Endodermal cell (in vitro differentiated cells): ENCODE measurements around the gene UGP2. TPM values are rescaled to one million over a fixed set of nuclear protein-coding genes. Genes with fewer than 3 reads are reported as not detected.

Source experiments
- DNase-seq: peaks from one replicate; pipeline ENCODE4 v3.0.0-alpha.2; 2017
- H3K27ac ChIP-seq: 2 replicates; pipeline ENCODE4 v1.5.1; 2013; ENCODE audit warnings: mild to moderate bottlenecking, low read depth, low read length, moderate library complexity
- H3K27me3 ChIP-seq: 2 replicates; pipeline ENCODE4 v1.6.1; 2013; ENCODE audit warnings: mild to moderate bottlenecking, low read length, moderate library complexity; ENCODE audit not compliant: insufficient read depth, control insufficient read depth, poor library complexity, severe bottlenecking
- H3K36me3 ChIP-seq: 2 replicates; pipeline ENCODE4 v1.7.0; 2013; ENCODE audit warnings: mild to moderate bottlenecking, low read length, moderate library complexity; ENCODE audit not compliant: control insufficient read depth, insufficient read depth
- H3K4me1 ChIP-seq: one replicate; pipeline ENCODE4 v1.7.0; 2013; ENCODE audit warnings: low read length; ENCODE audit not compliant: control insufficient read depth, insufficient read depth
- H3K4me3 ChIP-seq: 2 replicates; pipeline ENCODE4 v1.5.1; 2013; ENCODE audit warnings: mild to moderate bottlenecking, low read length, moderate library complexity
- H3K9ac ChIP-seq: 2 replicates; pipeline ENCODE4 v1.6.1; 2013; ENCODE audit warnings: mild to moderate bottlenecking, low read length, moderate library complexity; ENCODE audit not compliant: poor library complexity, severe bottlenecking; ENCODE audit errors: extremely low read depth
- H3K9me3 ChIP-seq: 2 replicates; pipeline ENCODE4 v1.6.1; 2013; ENCODE audit warnings: mild to moderate bottlenecking, low read length, moderate library complexity; ENCODE audit not compliant: control insufficient read depth
- H3K27ac Mint-ChIP-seq: 2 replicates; pipeline ENCODE4 v1.8.0; 2020; ENCODE audit warnings: mixed read lengths
- H3K27me3 Mint-ChIP-seq: 2 replicates; pipeline ENCODE4 v1.8.0; 2021; ENCODE audit warnings: mild to moderate bottlenecking, mixed read lengths; ENCODE audit not compliant: insufficient read depth
- H3K36me3 Mint-ChIP-seq: 2 replicates; pipeline ENCODE4 v1.8.0; 2020; ENCODE audit warnings: low read depth, mixed read lengths
- H3K4me1 Mint-ChIP-seq: 2 replicates; pipeline ENCODE4 v1.8.0; 2020; ENCODE audit warnings: mixed read lengths
- H3K4me3 Mint-ChIP-seq: 2 replicates; pipeline ENCODE4 v1.8.0; 2020; ENCODE audit warnings: mild to moderate bottlenecking, moderate library complexity, mixed read lengths
- H3K9me3 Mint-ChIP-seq: 2 replicates; pipeline ENCODE4 v1.8.0; 2020; ENCODE audit warnings: mild to moderate bottlenecking, mixed read lengths
- CTCF ChIP-seq: fragments of 200-600 bp; sonication (generic); conservative IDR thresholded peaks from 2 replicates; pipeline ENCODE4 v1.5.0; 2021; ENCODE audit warnings: antibody characterized with exemption, mild to moderate bottlenecking
- WGBS, 2 experiments: methylation state at CpG; one replicate each; pipeline versions ENCODE4 v1.1.5 to v1.1.7; 2013; ENCODE audit warnings: missing lambda C conversion rate in 2 of 2, mixed read lengths in 1 of 2; ENCODE audit not compliant: insufficient coverage in 1 of 2, insufficient read length in 1 of 2; 5-methylcytosine and 5-hydroxymethylcytosine counted together
- total RNA-seq, 2 donors: library from RNA; stranded (reverse); fragmentation: NEBNext Ultra II Directional in 1 of 2; extraction: Animal tissue kit (Norgen Biotek cat#: 25700) in 1 of 2; gene quantifications; 2 replicates in 1 of 2; 3 replicates in 1 of 2; pipeline ENCODE4 v1.2.1, GENCODE V29; 2021

Gene UGP2
- total RNA-seq, 2 donors from 2014 or later: 104 to 136 TPM

DNA sequence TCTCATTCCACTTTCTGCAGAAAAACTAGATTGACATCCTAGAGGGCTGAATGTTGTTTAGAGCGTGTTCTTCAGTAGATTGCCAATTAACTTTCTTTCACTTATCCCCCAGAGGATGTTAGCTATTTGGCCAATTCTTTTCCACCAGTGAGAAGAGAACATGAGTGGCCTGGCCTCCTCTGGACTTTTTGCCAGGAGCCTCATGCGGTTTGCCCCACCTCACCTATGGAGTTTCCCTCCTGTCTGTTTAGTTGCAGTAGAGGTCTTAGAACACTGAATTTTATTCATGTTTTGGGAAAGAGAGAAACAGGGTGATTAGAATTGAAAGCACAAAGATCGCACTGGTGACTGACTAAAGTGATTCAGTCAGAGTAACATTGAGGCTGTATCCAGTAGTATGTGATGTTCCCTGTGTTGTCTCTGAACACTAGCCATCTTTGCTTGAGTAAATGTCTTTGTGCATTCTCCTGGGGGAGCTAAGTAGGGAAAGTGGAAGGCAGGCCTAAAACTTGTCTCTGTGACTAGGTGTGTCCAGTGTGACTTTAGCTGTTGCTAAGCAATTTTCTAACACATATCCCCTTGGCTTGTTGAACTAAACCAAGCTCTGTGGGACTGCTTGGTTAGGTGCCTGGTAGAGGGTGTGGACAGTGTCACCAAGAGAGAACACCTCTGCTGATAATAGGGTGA lies 34.0 kb downstream of the UGP2 start:
- Mint-ChIP-seq H3K4me3 (no peak overlapping the region), H3K27ac (no peak overlapping the region), H3K27me3 (no peaks in the 10 kb centered on the region), H3K4me1 (peaks cover 16% of the 10 kb centered on the region), H3K36me3 (peaks cover 64% of the 10 kb centered on the region), H3K9me3 (peaks cover 12% of the 10 kb centered on the region)
- DNase-seq: no peak
- Histone ChIP-seq H3K36me3 (peaks cover 59% of the 10 kb centered on the region), H3K9ac (no peak overlapping the region), H3K27ac (no peak overlapping the region), H3K27me3 (no peaks in the 10 kb centered on the region), H3K4me3 (no peak overlapping the region), H3K4me1 (peaks cover 3% of the 10 kb centered on the region), H3K9me3 (peaks cover 19% of the 10 kb centered on the region)
- 95 to 97% methylated on average over 3 of the region's 3 CpGs for WGBS, 2 experiments
- no peak for TF ChIP-seq CTCF

GRCh38 chr2:63876311-63876710 lies 34.6 kb downstream of the UGP2 start:
- Mint-ChIP-seq H3K36me3 (peaks cover 61% of the 10 kb centered on the region), H3K4me1 (peaks cover 18% of the 10 kb centered on the region)
- no peak overlapping the region for H3K27ac ChIP-seq

DNA sequence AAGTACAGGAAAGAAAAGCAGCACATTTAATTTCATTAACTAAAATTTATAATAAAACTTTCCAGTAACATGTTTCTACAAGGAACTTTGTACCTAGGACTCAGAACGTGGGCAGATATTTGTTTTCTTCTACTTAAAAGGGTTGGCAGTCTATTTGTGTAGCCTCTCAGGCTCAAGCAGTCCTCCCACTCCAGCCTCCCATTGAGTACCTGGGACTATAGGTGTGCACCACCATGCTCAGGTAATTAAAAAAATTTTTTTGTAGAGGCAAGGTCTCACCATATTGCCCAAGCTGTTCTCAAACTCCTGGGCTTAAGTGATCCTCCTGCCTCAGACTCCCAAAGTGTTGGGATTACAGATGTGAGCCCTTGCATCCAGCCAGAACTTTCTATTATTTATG lies 36.8 kb downstream of the UGP2 start:
- Mint-ChIP-seq H3K4me3 (no peak overlapping the region), H3K36me3 (peaks cover 59% of the 10 kb centered on the region), H3K27ac (no peak overlapping the region), H3K27me3 (no peaks in the 10 kb centered on the region), H3K4me1 (peaks cover 31% of the 10 kb centered on the region), H3K9me3 (peaks cover 9% of the 10 kb centered on the region)
- Histone ChIP-seq H3K9me3 (peaks cover 10% of the 10 kb centered on the region), H3K4me3 (no peak overlapping the region), H3K27me3 (no peaks in the 10 kb centered on the region), H3K9ac (no peak overlapping the region), H3K27ac (no peak overlapping the region), H3K4me1 (peaks cover 3% of the 10 kb centered on the region), H3K36me3 (peaks cover 55% of the 10 kb centered on the region)
- DNase-seq: no peak
- 71 to 88% methylated on average over 1 of the region's 1 CpG for WGBS, 2 experiments
- no peak for TF ChIP-seq CTCF

More at GRCh38 chr2:63876311-63876710, 34.6 kb downstream of the UGP2 start:
- Mint-ChIP-seq H3K27ac (no peak overlapping the region), H3K9me3 (peaks cover 12% of the 10 kb centered on the region), H3K27me3 (no peaks in the 10 kb centered on the region), H3K4me3 (no peak overlapping the region)
- Histone ChIP-seq H3K9ac (no peak overlapping the region), H3K4me3 (no peak overlapping the region), H3K36me3 (peaks cover 58% of the 10 kb centered on the region), H3K4me1 (peaks cover 3% of the 10 kb centered on the region), H3K9me3 (peaks cover 19% of the 10 kb centered on the region), H3K27me3 (no peaks in the 10 kb centered on the region)
- no peak for TF ChIP-seq CTCF
- DNase-seq: no peak
- WGBS, 2 experiments: 89 to 93% methylated on average over 3 to 5 of the region's 5 CpGs
